Activated CD4-positive, alpha-beta memory T cell treated with anti-CD3 and anti-CD28 coated beads, Interleukin-2, amount 10 ng/mL, durations not matched to agents 7 days and 5 days (primary cell): ENCODE results near the gene RAP1GAP2. TPM values are rescaled to one million over a fixed set of nuclear protein-coding genes. Genes with fewer than 3 reads are reported as not detected.

Experiments
- CTCF ChIA-PET: fragments of 350-600 bp; sonication (Branson Sonifier 250); formaldehyde crosslinking; loops from one replicate; lab custom pipeline; 2021; ENCODE audit warnings: antibody characterized with exemption, inconsistent platforms; lab: Charles Lee
- POLR2A ChIA-PET: fragments of 350-600 bp; sonication (Branson Sonifier 250); formaldehyde crosslinking; loops from one replicate; lab custom pipeline; 2021; ENCODE audit warnings: antibody characterized with exemption; lab: Charles Lee
- DNase-seq: peaks from one replicate; pipeline ENCODE4 v3.0.0-alpha.2; 2020
- H3K27ac Mint-ChIP-seq: one replicate; pipeline ENCODE4 v1.8.0; 2021; ENCODE audit warnings: mild to moderate bottlenecking, mixed read lengths
- H3K27me3 Mint-ChIP-seq: one replicate; pipeline ENCODE4 v1.8.0; 2021; ENCODE audit warnings: mixed read lengths
- H3K36me3 Mint-ChIP-seq: one replicate; pipeline ENCODE4 v1.8.0; 2021; ENCODE audit warnings: low read depth, mixed read lengths
- H3K4me1 Mint-ChIP-seq: one replicate; pipeline ENCODE4 v1.8.0; 2021; ENCODE audit warnings: mixed read lengths
- H3K4me3 Mint-ChIP-seq: one replicate; pipeline ENCODE4 v1.8.0; 2021; ENCODE audit warnings: mild to moderate bottlenecking, mixed read lengths
- H3K9me3 Mint-ChIP-seq: one replicate; pipeline ENCODE4 v1.8.0; 2021; ENCODE audit warnings: mixed read lengths
- total RNA-seq, 2 experiments: library from RNA; stranded (reverse); gene quantifications; one replicate each; pipeline ENCODE4 v1.2.3, GENCODE V29; 2021

RAP1GAP2 gene
- total RNA-seq, 2 experiments from 2014 or later = 36.7 to 39.8 TPM

- no peak overlapping the region for H3K27ac Mint-ChIP-seq
- H3K36me3 Mint-ChIP-seq = peaks cover 6% of the 10 kb centered on the region
- H3K4me1 Mint-ChIP-seq = no peaks in the 10 kb centered on the region
- POLR2A ChIA-PET = no interaction called here
- no peak overlapping the region for H3K4me3 Mint-ChIP-seq
- CTCF ChIA-PET = no interaction called here
- no peaks in the 10 kb centered on the region for H3K27me3 Mint-ChIP-seq
- H3K9me3 Mint-ChIP-seq = no peaks in the 10 kb centered on the region
- no peak for DNase-seq
These were observed 169.7 kb downstream of the RAP1GAP2 start for GRCh38 chr17:2965621-2966595.

- POLR2A ChIA-PET = no interaction called here
- Mint-ChIP-seq H3K27ac (no peak overlapping the region), H3K36me3 (peaks cover 6% of the 10 kb centered on the region), H3K9me3 (no peaks in the 10 kb centered on the region), H3K27me3 (no peaks in the 10 kb centered on the region), H3K4me3 (no peak overlapping the region), H3K4me1 (no peaks in the 10 kb centered on the region)
- CTCF ChIA-PET = no interaction called here
- no peak for DNase-seq
These were observed 171.3 kb downstream of the RAP1GAP2 start for GRCh38 chr17:2967515-2967914.

GRCh38 chr17:2971851-2972250 is 175.6 kb downstream of the RAP1GAP2 start:
- no peaks in the 10 kb centered on the region for H3K4me1 Mint-ChIP-seq
- peaks cover 2% of the 10 kb centered on the region for H3K36me3 Mint-ChIP-seq
- no peak overlapping the region for H3K27ac Mint-ChIP-seq
- ChIA-PET CTCF (interaction anchor here (0.7 kb wide), 1 partner anchor 222 kb away, joined by 3 read pairs; the partner anchor contains the start of gene CCDC92B), POLR2A (no interaction called here)
- no peaks in the 10 kb centered on the region for H3K27me3 Mint-ChIP-seq
- H3K9me3 Mint-ChIP-seq = no peaks in the 10 kb centered on the region
- DNase-seq = no peak
- no peak overlapping the region for H3K4me3 Mint-ChIP-seq

GRCh38 chr17:2972749-2973148 is 176.5 kb downstream of the RAP1GAP2 start:
- CTCF ChIA-PET = no interaction called here
- Mint-ChIP-seq H3K27ac (no peak overlapping the region), H3K4me1 (no peaks in the 10 kb centered on the region), H3K27me3 (no peaks in the 10 kb centered on the region), H3K9me3 (no peaks in the 10 kb centered on the region), H3K36me3 (peaks cover 2% of the 10 kb centered on the region), H3K4me3 (no peak overlapping the region)
- no peak for DNase-seq
- POLR2A ChIA-PET = no interaction called here

GRCh38 chr17:2974347-2974746 is 178.1 kb downstream of the RAP1GAP2 start:
- DNase-seq = no peak
- ChIA-PET CTCF (interaction anchor here (0.7 kb wide), 1 partner anchor 338 kb away, joined by 3 read pairs; no protein-coding TSS in a partner anchor), POLR2A (no interaction called here)
- no peaks in the 10 kb centered on the region for H3K9me3 Mint-ChIP-seq
- H3K27ac Mint-ChIP-seq = no peak overlapping the region
- peaks cover 4% of the 10 kb centered on the region for H3K36me3 Mint-ChIP-seq
- no peaks in the 10 kb centered on the region for H3K27me3 Mint-ChIP-seq
- no peaks in the 10 kb centered on the region for H3K4me1 Mint-ChIP-seq
- no peak overlapping the region for H3K4me3 Mint-ChIP-seq

- H3K27me3 Mint-ChIP-seq = no peaks in the 10 kb centered on the region
- H3K9me3 Mint-ChIP-seq = no peaks in the 10 kb centered on the region
- no peak for DNase-seq
- no peaks in the 10 kb centered on the region for H3K4me1 Mint-ChIP-seq
- ChIA-PET CTCF (no interaction called here), POLR2A (no interaction called here)
- H3K36me3 Mint-ChIP-seq = peaks cover 9% of the 10 kb centered on the region
- no peak overlapping the region for H3K4me3 Mint-ChIP-seq
- H3K27ac Mint-ChIP-seq = no peak overlapping the region
These were observed 179.3 kb downstream of the RAP1GAP2 start for GRCh38 chr17:2975469-2975958.

GRCh38 chr17:2977157-2977556 is 180.9 kb downstream of the RAP1GAP2 start:
- POLR2A ChIA-PET = no interaction called here

GRCh38 chr17:2978116-2978515 is 181.9 kb downstream of the RAP1GAP2 start:
- no peak overlapping the region for H3K4me3 Mint-ChIP-seq
- CTCF ChIA-PET = no interaction called here

More at GRCh38 chr17:2977157-2977556, 180.9 kb downstream of the RAP1GAP2 start:
- CTCF ChIA-PET = no interaction called here
- no peak for DNase-seq
- no peak overlapping the region for H3K4me3 Mint-ChIP-seq
- no peaks in the 10 kb centered on the region for H3K4me1 Mint-ChIP-seq
- H3K27me3 Mint-ChIP-seq = no peaks in the 10 kb centered on the region
- H3K27ac Mint-ChIP-seq = no peak overlapping the region
- peaks cover 19% of the 10 kb centered on the region for H3K36me3 Mint-ChIP-seq
- no peaks in the 10 kb centered on the region for H3K9me3 Mint-ChIP-seq

GRCh38 chr17:2978991-2979390 is 182.8 kb downstream of the RAP1GAP2 start:
- Mint-ChIP-seq H3K27me3 (no peaks in the 10 kb centered on the region), H3K36me3 (peaks cover 29% of the 10 kb centered on the region), H3K4me1 (no peaks in the 10 kb centered on the region), H3K27ac (no peak overlapping the region), H3K9me3 (no peaks in the 10 kb centered on the region), H3K4me3 (no peak overlapping the region)
- DNase-seq = no peak
- CTCF ChIA-PET = no interaction called here
- POLR2A ChIA-PET = no interaction called here

More at GRCh38 chr17:2978116-2978515, 181.9 kb downstream of the RAP1GAP2 start:
- no peaks in the 10 kb centered on the region for H3K4me1 Mint-ChIP-seq
- POLR2A ChIA-PET = no interaction called here
- H3K27ac Mint-ChIP-seq = no peak overlapping the region
- no peaks in the 10 kb centered on the region for H3K9me3 Mint-ChIP-seq
- no peaks in the 10 kb centered on the region for H3K27me3 Mint-ChIP-seq
- H3K36me3 Mint-ChIP-seq = peaks cover 26% of the 10 kb centered on the region
- DNase-seq = no peak

GRCh38 chr17:2980211-2980903 is 184.1 kb downstream of the RAP1GAP2 start:
- CTCF ChIA-PET = no interaction called here
- no peak overlapping the region for H3K4me3 Mint-ChIP-seq
- no peak overlapping the region for H3K27ac Mint-ChIP-seq
- no peaks in the 10 kb centered on the region for H3K27me3 Mint-ChIP-seq
- DNase-seq = no peak
- H3K9me3 Mint-ChIP-seq = no peaks in the 10 kb centered on the region
- no peaks in the 10 kb centered on the region for H3K4me1 Mint-ChIP-seq
- H3K36me3 Mint-ChIP-seq = peaks cover 36% of the 10 kb centered on the region
- POLR2A ChIA-PET = no interaction called here

GRCh38 chr17:2980904-2981246 is 184.6 kb downstream of the RAP1GAP2 start:
- no peaks in the 10 kb centered on the region for H3K4me1 Mint-ChIP-seq
- H3K27me3 Mint-ChIP-seq = no peaks in the 10 kb centered on the region
- no peak overlapping the region for H3K27ac Mint-ChIP-seq
- ChIA-PET CTCF (no interaction called here), POLR2A (no interaction called here)
- peaks cover 41% of the 10 kb centered on the region for H3K36me3 Mint-ChIP-seq
- H3K4me3 Mint-ChIP-seq = no peak overlapping the region
- H3K9me3 Mint-ChIP-seq = no peaks in the 10 kb centered on the region
- DNase-seq = no peak

- H3K4me3 Mint-ChIP-seq = no peak overlapping the region
- no peaks in the 10 kb centered on the region for H3K9me3 Mint-ChIP-seq
- ChIA-PET CTCF (no interaction called here), POLR2A (no interaction called here)
- peaks cover 41% of the 10 kb centered on the region for H3K36me3 Mint-ChIP-seq
- H3K27ac Mint-ChIP-seq = no peak overlapping the region
- no peak for DNase-seq
- no peaks in the 10 kb centered on the region for H3K27me3 Mint-ChIP-seq
- H3K4me1 Mint-ChIP-seq = no peaks in the 10 kb centered on the region
These were observed 185.1 kb downstream of the RAP1GAP2 start for GRCh38 chr17:2981325-2981724.

GRCh38 chr17:2982854-2983253 is 186.6 kb downstream of the RAP1GAP2 start:
- H3K4me1 Mint-ChIP-seq = no peaks in the 10 kb centered on the region
- no peaks in the 10 kb centered on the region for H3K27me3 Mint-ChIP-seq
- H3K36me3 Mint-ChIP-seq = peaks cover 45% of the 10 kb centered on the region
- no peak overlapping the region for H3K27ac Mint-ChIP-seq
- no peak for DNase-seq
- no peak overlapping the region for H3K4me3 Mint-ChIP-seq
- ChIA-PET POLR2A (no interaction called here), CTCF (no interaction called here)
- no peaks in the 10 kb centered on the region for H3K9me3 Mint-ChIP-seq
